Fibroblast of lung (primary cell): Measurements from ENCODE around the gene MMP14.

Experiments used
- CTCF ChIP-seq, 2 donors: IDR thresholded peaks in 1 of 2; conservative IDR thresholded peaks in 1 of 2; 1 replicate in 1 of 2; 2 replicates in 1 of 2; pipeline ENCODE4 v1.5.1; 2011 to 2012; ENCODE audit warnings: low read length in 2 of 2, control low read depth in 1 of 2, inconsistent platforms in 1 of 2, low read depth in 1 of 2, mild to moderate bottlenecking in 1 of 2
- EZH2 ChIP-seq: IDR thresholded peaks from 2 replicates; pipeline ENCODE4 v1.5.1; 2012; ENCODE audit warnings: low read length, control low read depth, mild to moderate bottlenecking; ENCODE audit errors: missing control alignments

DNA sequence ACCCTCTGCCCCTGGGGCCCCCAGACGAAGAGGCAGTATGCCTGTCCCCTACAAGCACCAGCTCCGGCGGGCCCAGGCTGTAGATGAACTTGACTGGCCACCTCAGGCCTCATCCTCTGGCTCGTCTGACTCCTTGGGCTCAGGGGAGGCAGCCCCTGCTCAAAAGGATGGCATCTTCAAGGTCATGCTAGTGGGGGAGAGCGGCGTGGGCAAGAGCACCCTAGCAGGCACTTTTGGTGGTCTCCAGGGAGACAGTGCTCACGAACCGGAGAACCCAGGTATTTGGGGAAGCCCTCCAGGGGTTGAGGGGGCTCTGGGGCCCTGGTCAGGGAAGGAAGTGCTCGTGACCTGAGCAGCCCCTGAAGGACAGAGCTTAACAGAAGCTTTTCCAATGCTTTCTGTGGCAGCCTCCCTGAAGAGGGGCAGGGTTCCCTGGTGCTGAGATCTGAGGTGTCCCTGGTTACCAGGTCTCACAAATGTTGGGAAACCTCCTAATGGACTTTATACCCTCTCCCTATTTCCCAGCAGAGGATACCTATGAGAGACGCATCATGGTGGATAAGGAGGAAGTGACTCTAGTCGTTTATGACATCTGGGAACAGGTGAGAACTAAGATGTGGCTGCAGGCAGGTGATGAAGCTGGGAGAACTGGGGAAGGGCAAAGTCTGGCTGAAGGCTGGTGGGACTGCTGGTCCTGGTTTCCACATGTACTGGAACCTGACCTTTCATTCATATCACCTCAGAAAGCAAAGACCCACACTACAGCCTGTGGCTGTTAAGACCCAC is 48.5 kb downstream of the MMP14 start:
- TF ChIP-seq CTCF (conservative IDR thresholded peaks at IDR 0.05 in 1 of 2, IDR thresholded peaks at IDR 0.05 in 1 of 2; ENCODE audit: low read depth in 1 of 2, low read length in 2 of 2) (no peak), EZH2 (no peak)
